GM23338 (cell line): Measurements from ENCODE around the gene PHLDA3. TPM values are rescaled to one million over a fixed set of nuclear protein-coding genes. Genes with fewer than 3 reads are reported as not detected.

Source experiments
- ATAC-seq: fragments of 200-7000 bp; cut with Tn5 transposase; 3 replicates; pipeline ENCODE4 v1.9.1; 2020
- DNase-seq: peaks from one replicate; pipeline ENCODE4 v3.0.0-alpha.2; 2015; ENCODE audit warnings: low spot score
- H2AFZ ChIP-seq: fragments of 200-600 bp; sonication (generic); 2 replicates; pipeline ENCODE4 v1.8.0; 2016; ENCODE audit warnings: antibody characterized with exemption, mild to moderate bottlenecking, moderate library complexity
- H3F3A ChIP-seq: fragments of 200-600 bp; sonication (generic); replicated peaks from 2 replicates; pipeline ENCODE4 v1.8.0; 2017; ENCODE audit warnings: antibody characterized with exemption, mixed run types, low read depth
- H3K27ac ChIP-seq: fragments of 200-600 bp; sonication (generic); 2 replicates; pipeline ENCODE4 v1.6.1; 2016; ENCODE audit warnings: low read depth
- H3K27me3 ChIP-seq: fragments of 200-600 bp; sonication (generic); 2 replicates; pipeline ENCODE4 v1.8.0; 2016; ENCODE audit warnings: mild to moderate bottlenecking, mixed run types, moderate library complexity; ENCODE audit not compliant: insufficient read depth
- H3K36me3 ChIP-seq: fragments of 200-600 bp; sonication (generic); 2 replicates; pipeline ENCODE4 v1.8.0; 2016; ENCODE audit warnings: mild to moderate bottlenecking; ENCODE audit not compliant: insufficient read depth
- H3K4me1 ChIP-seq: fragments of 200-600 bp; sonication (generic); 2 replicates; pipeline ENCODE4 v1.8.0; 2016; ENCODE audit warnings: mild to moderate bottlenecking, moderate library complexity; ENCODE audit not compliant: insufficient read depth
- H3K4me2 ChIP-seq: fragments of 200-600 bp; sonication (generic); 2 replicates; pipeline ENCODE4 v1.7.1; 2017; ENCODE audit warnings: mixed run types
- H3K4me3 ChIP-seq: fragments of 200-600 bp; sonication (generic); 2 replicates; pipeline ENCODE4 v1.6.1; 2016; ENCODE audit warnings: mixed run types
- H3K79me2 ChIP-seq: fragments of 200-600 bp; sonication (generic); replicated peaks from 2 replicates; pipeline ENCODE4 v1.8.0; 2017; ENCODE audit warnings: mild to moderate bottlenecking; ENCODE audit not compliant: insufficient read depth
- H3K9me2 ChIP-seq: fragments of 200-600 bp; sonication (generic); 2 replicates; pipeline ENCODE4 v1.8.0; 2017; ENCODE audit not compliant: insufficient read depth
- H4K20me1 ChIP-seq: fragments of 200-600 bp; sonication (generic); replicated peaks from 2 replicates; pipeline ENCODE4 v1.8.0; 2017; ENCODE audit warnings: mild to moderate bottlenecking; ENCODE audit not compliant: insufficient read depth
- H3K27ac Mint-ChIP-seq: 2 replicates; pipeline ENCODE4 v1.8.0; 2020; ENCODE audit warnings: inconsistent platforms, mild to moderate bottlenecking, moderate library complexity, mixed read lengths
- H3K27me3 Mint-ChIP-seq: 3 replicates; pipeline ENCODE4 v1.8.0; 2022; ENCODE audit warnings: low read depth, mild to moderate bottlenecking, moderate library complexity, mixed read lengths, inconsistent platforms; ENCODE audit not compliant: insufficient read depth, poor library complexity
- H3K36me3 Mint-ChIP-seq: 3 replicates; pipeline ENCODE4 v1.8.0; 2021; ENCODE audit warnings: low read depth, mild to moderate bottlenecking, inconsistent platforms, moderate library complexity, mixed read lengths
- H3K4me1 Mint-ChIP-seq: 3 replicates; pipeline ENCODE4 v1.8.0; 2020; ENCODE audit warnings: mild to moderate bottlenecking, inconsistent platforms, mixed read lengths
- H3K4me3 Mint-ChIP-seq: 3 replicates; pipeline ENCODE4 v1.8.0; 2021; ENCODE audit warnings: moderate library complexity, mild to moderate bottlenecking, inconsistent platforms, mixed read lengths
- H3K9me3 Mint-ChIP-seq: 3 replicates; pipeline ENCODE4 v1.8.0; 2020; ENCODE audit warnings: moderate library complexity, mild to moderate bottlenecking, inconsistent platforms, mixed read lengths
- EZH2phosphoT487 ChIP-seq: fragments of 200-600 bp; sonication (generic); IDR thresholded peaks from one replicate; pipeline ENCODE4 v1.8.1; 2018; ENCODE audit warnings: antibody characterized with exemption; ENCODE audit not compliant: unreplicated experiment
- JUNB ChIP-seq: IDR thresholded peaks from one replicate; pipeline ENCODE4 v1.6.1; 2016; ENCODE audit warnings: antibody characterized with exemption; ENCODE audit not compliant: unreplicated experiment
- POLR2AphosphoS5 ChIP-seq: IDR thresholded peaks from 2 replicates; pipeline ENCODE4 v1.6.1; 2016; ENCODE audit warnings: antibody characterized with exemption, low read depth
- REST ChIP-seq: IDR thresholded peaks from one replicate; pipeline ENCODE4 v1.6.1; 2018; ENCODE audit warnings: antibody characterized with exemption; ENCODE audit not compliant: unreplicated experiment
- ZNF462 ChIP-seq: fragments of 250-450 bp; sonication (Bioruptor Pico); IDR thresholded peaks from 2 replicates; pipeline ENCODE4 v1.5.0; 2020; ENCODE audit warnings: mild to moderate bottlenecking, moderate library complexity
- polyA plus RNA-seq: library from polyadenylated mRNA; unstranded; fragments of >200 nt; fragmentation: Nextera tagmentation; extraction: Ambion mirVana; gene quantifications from 2 replicates; pipeline ENCODE4 v1.2.1, GENCODE V29; 2016
- total RNA-seq: library from RNA; depleted of rRNA; stranded (reverse); fragments of >200 nt; shearing (Covaris generic); gene quantifications from 2 replicates; pipeline ENCODE4 v1.2.3, GENCODE V29; 2014

Gene PHLDA3
- total and polyA plus RNA-seq, 2 experiments from 2014 or later: 37.5 to 87.4 TPM

GRCh38 chr1:201459052-201459451 lies 9.9 kb downstream of the PHLDA3 start (continued):
- no peak for TF ChIP-seq REST

- no peaks in the 10 kb centered on the region for H4K20me1 ChIP-seq
- no peak overlapping the region for H3K4me3 ChIP-seq
- peaks cover 13% of the 10 kb centered on the region for H3K4me1 ChIP-seq
- no peak overlapping the region for H2AFZ ChIP-seq
- no peaks in the 10 kb centered on the region for H3K36me3 ChIP-seq
- no peak overlapping the region for H3K27ac Mint-ChIP-seq
- no peaks in the 10 kb centered on the region for H3K79me2 ChIP-seq
- peaks cover 37% of the 10 kb centered on the region for H3K4me1 Mint-ChIP-seq
- H3K9me2 ChIP-seq: no peaks in the 10 kb centered on the region
- ATAC-seq (no peak), DNase-seq (no peak)
- H3K36me3 Mint-ChIP-seq: no peaks in the 10 kb centered on the region
- H3K4me2 ChIP-seq: no peak overlapping the region
- no peaks in the 10 kb centered on the region for H3K9me3 Mint-ChIP-seq
- TF ChIP-seq EZH2phosphoT487 (no peak), POLR2AphosphoS5 (no peak)
- H3K27me3 ChIP-seq: no peaks in the 10 kb centered on the region
- H3F3A ChIP-seq: no peaks in the 10 kb centered on the region
- peaks cover 8% of the 10 kb centered on the region for H3K27me3 Mint-ChIP-seq
- no peak overlapping the region for H3K4me3 Mint-ChIP-seq
- no peak overlapping the region for H3K27ac ChIP-seq
Measured at GRCh38 chr1:201457508-201457960, 11.5 kb downstream of the PHLDA3 start.

GRCh38 chr1:201456499-201457309 lies 12.3 kb downstream of the PHLDA3 start:
- Mint-ChIP-seq H3K27me3 (peaks cover 4% of the 10 kb centered on the region), H3K4me3 (no peak overlapping the region), H3K36me3 (no peaks in the 10 kb centered on the region), H3K9me3 (no peaks in the 10 kb centered on the region), H3K4me1 (peaks cover 35% of the 10 kb centered on the region), H3K27ac (peak overlapping the region; percentile 20)
- Histone ChIP-seq H3K27me3 (no peaks in the 10 kb centered on the region), H3K27ac (no peak overlapping the region), H3K4me2 (0 out of 2 replicates have a peak overlapping the region, but pooled peaks have one; percentile 2), H3K4me1 (peaks cover 13% of the 10 kb centered on the region), H3K79me2 (no peaks in the 10 kb centered on the region), H2AFZ (peak overlapping the region; percentile 81), H3K36me3 (no peaks in the 10 kb centered on the region), H3K9me2 (no peaks in the 10 kb centered on the region), H3K4me3 (no peak overlapping the region), H3F3A (no peaks in the 10 kb centered on the region), H4K20me1 (no peaks in the 10 kb centered on the region)
- DNase-seq (no peak), ATAC-seq (peak; percentile 63)
- no peak for TF ChIP-seq JUNB
- TF ChIP-seq ZNF462: no peak
- no peak for TF ChIP-seq POLR2AphosphoS5
